ENCODE data around the gene GPR32.

The GPR32 gene

GRCh38 chr19:50784710-50785109 is 14.4 kb downstream of the GPR32 start:
- DNase-seq, result no peak

DNA sequence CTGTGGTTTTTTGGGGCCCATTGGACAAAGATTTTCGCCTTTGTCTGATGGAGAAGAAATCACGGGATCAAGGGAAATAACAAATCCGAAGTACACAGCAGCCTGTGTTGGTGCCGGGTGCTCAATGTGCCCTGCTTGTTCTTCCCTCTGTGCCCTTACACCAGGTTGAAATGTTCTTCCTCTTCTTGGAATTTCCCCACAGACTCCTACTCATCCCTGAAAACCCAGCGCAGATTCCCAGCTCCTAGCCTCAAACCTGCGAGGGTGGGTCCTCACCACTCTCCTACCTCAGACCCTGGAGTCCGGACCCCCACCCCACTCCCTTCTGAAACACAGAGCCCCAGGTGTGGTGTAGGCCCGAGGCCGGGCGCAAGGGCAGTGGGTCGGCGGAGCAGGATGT is 15.1 kb downstream of the GPR32 start:
- DNase-seq, result no peak

DNA sequence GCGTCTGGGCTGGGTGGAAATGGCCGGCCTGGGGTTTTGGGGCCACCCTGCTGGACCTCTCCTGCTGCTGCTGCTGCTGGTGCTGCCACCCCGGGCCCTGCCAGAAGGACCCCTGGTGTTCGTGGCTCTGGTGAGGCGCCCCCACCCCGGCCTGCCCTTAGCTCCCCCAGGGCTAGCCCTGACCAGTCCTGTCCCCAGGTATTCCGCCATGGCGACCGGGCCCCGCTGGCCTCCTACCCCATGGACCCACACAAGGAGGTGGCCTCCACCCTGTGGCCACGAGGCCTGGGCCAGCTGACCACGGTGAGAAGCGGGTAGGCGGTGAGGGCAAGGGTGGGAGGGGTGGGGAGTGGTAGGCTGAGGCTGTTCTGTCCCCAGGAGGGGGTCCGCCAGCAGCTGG is 20.1 kb downstream of the GPR32 start, which contains the start of gene ACP4:
ACP4 (plus strand) TSS at position 20 of the 400 bp plus-strand sequence; CDS start at position 20, 0 bp downstream.
- DNase-seq, result no peak

- DNase-seq, result no peak
Observed at GRCh38 chr19:50790922-50791467, 20.7 kb downstream of the GPR32 start.

DNA sequence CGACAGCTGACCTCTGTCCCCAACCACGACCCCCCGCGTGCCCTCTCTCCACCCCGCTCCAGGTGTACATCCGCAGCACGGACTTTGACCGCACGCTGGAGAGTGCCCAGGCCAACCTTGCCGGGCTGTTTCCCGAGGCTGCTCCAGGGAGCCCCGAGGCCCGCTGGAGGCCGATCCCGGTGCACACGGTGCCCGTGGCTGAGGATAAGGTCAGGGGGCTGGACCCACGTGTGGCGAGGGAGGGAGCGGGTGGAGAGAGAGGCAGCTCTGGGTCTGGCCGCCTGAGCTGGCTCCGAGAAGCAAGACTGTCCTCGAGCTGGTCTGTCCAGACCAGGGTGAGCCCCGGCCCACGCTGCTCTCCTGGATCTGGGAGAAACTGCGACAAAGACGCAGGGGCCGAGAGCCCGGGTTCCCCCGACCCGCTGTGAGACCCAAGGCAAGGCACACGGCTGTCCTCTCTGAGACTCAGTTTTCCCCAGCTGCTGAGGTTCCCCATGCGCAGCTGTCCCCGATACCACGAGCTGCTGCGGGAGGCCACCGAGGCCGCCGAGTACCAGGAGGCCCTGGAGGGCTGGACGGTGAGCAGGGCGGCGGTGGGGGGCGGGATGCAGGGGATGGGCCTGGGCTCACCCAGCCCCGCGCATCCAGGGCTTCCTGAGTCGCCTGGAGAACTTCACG is 21.5 kb downstream of the GPR32 start:
- DNase-seq, result no peak

DNA sequence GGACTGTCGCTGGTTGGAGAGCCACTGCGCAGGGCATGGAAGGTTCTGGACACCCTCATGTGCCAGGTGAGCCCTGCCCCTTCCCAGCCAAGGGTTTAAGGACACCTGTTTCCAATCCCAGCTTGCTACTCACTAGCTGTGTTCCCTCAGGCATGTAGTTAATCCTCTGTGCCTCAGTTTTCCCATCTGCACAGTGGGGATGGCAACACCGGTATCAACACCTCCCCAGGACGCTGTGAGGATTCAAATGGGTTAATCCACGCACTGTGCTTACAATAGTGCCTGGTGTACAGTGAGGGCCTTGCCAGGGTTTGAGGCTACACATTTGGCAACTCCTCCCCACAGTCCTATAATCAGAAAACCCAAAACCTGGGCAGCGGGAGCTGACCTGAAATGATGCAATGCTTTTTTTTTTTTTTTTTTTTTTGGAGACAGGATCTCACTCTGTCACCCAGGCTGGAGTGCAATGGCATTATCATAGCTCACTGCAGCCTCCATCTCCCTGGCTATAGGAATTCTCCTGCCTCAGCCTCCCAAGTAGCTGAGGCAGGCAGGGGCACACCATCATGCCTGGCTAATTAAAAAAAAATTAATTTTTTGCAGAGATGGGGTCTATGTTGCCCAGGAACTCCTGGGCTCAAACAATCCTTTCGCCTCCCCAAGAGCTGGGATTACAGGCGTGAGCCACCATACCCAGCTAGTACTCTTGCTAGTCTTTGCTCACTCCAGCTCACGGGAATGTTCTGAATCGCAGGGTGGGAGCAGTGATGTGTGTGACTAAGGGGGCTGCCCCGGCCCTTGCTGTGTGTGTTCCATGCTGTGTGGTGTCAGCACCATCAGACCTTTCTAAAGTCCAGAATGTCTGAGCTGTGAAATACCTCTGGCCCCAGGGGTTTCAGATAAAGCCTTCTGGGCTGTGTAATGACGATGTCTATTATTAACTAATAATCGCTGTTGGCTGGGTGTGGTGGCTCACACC is 22.3 kb downstream of the GPR32 start:
- no peak for DNase-seq

DNA sequence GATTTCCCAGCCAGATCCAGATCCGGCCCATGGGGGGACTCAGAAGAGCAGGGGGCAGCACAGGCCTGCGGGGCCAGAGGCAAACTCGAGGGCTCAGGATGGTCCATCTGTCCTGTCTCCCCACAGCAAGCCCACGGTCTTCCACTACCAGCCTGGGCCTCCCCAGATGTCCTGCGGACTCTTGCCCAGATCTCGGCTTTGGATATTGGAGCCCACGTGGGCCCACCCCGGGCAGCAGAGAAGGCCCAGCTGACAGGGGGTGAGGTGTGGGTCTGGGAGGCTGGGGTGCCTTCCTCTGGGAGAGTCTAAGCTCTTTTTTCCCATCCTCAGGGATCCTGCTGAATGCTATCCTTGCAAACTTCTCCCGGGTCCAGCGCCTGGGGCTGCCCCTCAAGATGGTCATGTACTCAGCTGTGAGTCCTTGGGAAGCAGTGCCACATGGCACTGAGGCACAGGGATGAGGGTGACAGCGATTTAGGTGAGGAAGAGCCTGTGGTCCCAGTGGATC is 23.3 kb downstream of the GPR32 start:
- no peak for DNase-seq

- no peak for DNase-seq
Observed at GRCh38 chr19:50794074-50794875, 24.0 kb downstream of the GPR32 start.

DNA sequence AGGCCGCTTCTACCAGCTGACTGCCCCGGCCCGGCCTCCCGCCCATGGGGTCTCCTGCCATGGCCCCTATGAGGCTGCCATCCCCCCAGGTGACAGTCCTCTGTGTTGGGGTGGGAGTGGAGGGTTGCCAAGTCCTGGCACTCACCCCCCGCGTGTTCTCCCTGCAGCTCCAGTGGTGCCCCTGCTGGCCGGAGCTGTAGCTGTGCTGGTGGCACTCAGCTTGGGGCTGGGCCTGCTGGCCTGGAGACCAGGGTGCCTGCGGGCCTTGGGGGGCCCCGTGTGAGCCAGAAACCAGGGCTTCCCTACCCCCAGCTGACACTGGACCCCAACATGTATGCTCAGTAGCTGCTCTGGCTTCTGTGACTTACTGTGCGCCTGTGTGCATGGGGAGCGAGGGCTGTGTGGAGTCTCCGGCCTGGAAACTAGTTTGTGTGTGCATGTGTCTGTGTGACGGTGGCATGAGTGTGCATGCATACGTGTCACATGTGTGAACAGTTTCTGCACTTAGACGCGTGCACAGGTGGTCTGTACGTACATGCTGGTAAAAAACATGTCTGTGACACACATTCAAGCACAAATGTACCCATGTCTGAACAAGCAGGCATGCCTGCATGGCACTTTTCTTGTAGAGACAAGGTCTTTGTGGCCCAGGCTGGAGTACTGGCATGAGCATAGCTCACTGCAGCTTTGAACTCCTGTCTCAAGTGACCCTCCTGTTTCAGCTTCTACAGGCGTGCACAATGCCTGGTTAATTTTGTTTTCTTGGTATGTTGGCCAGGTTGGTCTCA is 24.8 kb downstream of the GPR32 start:
- DNase-seq, result no peak

GRCh38 chr19:50795664-50796073 is 25.4 kb downstream of the GPR32 start:
- DNase-seq, result no peak

DNA sequence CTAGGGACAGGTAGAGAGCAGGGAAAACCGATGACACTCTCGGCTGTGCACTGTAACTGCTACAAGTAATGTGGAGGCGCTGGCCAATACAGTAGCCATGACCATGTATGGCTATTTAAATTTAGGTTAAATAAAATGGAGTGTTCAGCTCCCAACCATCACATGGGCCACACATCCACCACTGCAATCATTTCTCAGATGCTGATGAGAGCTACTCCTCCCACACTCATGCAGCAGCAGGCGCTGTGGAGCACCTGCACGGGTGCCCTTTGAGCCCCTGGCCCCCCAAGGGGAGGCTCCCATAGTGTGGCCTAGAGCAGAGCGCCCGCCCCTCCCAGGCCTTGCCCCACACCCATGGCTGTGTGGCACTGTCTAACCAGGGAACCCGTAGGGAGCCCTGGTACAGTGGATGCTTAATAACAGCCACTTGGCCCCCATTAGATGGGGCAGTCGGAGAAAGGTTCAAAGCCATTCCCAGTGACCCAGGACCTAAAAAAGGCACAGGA is 25.9 kb downstream of the GPR32 start:
- DNase-seq, result no peak

- DNase-seq, result no peak
Observed at GRCh38 chr19:50796634-50797428, 26.6 kb downstream of the GPR32 start.

DNA sequence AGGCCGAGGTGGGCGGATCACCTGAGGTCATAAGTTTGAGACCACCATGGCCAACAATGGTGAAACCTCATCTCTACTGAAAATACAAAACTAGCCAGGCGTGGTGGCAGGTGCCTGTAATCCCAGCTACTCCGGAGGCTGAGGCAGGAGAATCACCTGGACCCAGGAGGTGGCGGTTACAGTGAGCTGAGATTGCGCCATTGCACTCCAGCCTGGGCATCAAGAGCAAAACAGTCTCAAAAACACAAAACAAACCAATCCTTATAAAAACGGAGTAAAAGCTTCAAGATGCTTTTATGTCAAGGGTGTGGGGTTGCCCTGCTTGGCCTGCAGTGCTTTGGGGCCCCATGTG is 27.1 kb downstream of the GPR32 start:
- DNase-seq, result no peak

DNA sequence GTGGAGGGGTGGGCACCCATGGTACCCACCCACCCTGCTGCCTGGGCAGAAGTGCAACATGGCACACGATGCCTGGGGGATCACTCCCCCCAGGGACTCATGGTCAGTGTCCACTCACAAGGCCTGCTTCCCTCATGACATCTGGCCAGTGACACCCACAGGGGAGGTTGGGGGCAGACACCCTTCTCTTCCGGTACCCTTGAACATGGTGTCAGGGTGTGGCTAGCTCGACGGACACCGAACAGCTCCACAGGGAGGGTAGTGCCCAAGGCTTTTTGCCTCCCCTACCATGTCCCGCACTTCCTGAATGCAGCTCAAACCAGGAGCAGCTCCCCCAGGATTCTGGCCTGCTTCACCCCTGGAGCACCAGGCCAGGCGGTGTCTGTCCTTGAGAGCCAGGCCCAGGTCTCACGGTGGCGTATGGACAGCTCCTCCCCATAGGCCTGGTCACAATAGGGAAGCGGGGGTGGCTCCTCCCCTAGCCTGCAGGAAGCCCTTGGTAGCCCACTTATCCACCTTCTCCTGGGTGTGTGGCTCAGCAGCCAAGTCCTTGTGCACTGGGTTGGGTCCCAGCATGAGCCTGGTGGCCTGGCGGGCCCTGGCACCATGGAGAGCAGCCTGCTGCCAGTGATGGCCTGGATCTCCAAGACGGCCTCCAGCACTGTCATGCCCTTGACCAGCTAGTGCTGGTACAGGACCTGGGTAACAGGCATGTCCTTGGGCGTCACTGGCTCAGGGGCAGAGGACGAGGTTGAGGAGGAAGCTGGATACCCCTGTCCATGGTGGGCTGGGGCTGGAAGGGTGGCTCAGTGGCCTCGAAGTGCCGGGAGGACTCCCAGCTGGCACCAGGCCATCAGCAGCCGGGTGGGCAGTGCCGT is 27.8 kb downstream of the GPR32 start:
- no peak for DNase-seq

DNA sequence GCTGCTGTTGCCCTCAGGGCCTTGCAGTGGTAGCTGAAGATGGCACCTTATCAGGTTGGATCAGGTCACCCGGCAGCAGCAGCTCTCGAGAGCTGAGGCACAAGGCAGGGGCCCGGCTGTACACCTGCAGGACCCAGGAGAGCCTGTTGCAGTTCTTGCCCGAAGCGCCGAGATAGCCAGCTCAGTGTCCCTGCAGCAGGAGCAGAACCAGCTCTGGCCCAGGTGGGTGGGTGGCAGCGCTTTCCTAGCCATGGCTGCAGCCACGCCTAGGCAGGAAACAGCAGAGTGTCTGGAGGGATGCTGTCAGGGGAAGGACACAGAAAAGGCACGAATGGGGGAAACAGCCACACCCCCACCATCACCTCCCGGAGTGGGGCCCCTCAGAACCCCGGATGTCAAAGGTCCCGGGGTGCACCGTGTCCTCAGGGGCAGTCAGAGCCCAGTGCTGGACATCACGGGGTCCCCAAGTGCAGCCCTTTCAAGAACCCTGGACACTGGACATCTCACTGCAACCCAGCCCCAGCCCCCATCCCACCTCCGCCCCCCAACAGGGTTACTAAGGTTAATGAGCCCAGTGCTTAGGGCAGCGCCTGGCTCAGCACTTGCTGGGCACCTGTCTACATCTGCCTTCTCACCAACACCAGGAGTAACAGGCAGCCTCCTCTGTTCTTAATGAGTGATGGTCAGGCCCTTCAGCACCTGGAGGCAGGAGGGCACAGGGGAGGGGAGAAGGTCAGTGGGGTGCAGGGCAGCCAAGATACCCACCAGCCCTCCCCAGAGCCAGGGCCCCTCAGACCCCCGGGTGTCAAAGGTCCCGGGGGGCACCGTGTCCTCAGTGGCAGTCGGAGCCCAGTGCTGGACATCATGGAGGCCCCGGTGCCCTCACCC is 28.6 kb downstream of the GPR32 start:
- no peak for DNase-seq

GRCh38 chr19:50799547-50799851 is 29.2 kb downstream of the GPR32 start:
- no peak for DNase-seq

GRCh38 chr19:50801107-50801506 is 30.8 kb downstream of the GPR32 start:
- no peak for DNase-seq

DNA sequence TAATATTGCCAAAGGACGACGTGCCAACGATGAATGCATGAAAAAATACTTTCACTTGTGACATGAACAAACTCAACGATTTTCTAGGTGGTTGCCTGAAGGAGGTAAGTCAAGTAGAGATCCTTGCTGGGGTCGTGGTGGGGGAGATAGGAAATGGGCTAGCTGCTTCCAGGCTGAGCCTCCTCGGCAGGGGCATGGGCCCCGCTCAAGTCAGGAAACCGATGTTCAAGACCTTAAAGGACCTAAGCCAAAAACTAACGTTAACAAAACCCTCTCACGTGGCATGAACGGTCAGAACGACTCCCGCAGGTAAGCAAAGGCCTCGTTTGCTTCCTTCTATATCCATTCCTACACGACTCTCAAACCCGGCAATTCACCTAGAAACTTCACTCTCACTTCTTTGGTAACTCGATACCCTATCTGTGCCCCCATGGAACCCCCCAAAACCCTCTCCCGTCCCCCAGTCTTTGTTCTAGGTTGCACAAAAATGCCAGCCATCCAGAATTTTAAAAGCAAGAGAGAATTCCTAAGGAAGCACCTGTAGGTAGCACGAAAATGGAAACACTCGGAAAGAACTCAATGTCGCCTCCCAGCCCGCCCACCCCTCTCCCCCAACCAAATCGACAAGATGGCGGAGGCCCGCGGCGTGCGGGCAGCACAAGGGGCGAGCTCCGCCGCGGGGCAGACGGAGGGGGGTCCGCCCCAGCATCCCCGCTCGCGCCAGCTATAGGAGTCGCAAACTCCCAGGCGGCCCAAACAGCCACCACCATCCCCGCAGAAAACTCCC is 33.6 kb downstream of the GPR32 start:
- DNase-seq, result peak; percentile 59
